Cardiac fibroblast (primary cell): Measurements from ENCODE around the gene CHST3.

Experiments
- DNase-seq, 2 donors: peaks; one replicate each; pipeline versions ENCODE4 v3.0.0 to v3.0.0-alpha.2; 2010; ENCODE audit warnings: low read depth in 2 of 2
- H3K4me3 ChIP-seq, 2 donors: replicated peaks in 1 of 2; 1 replicate in 1 of 2; 2 replicates in 1 of 2; pipeline ENCODE4 v1.5.1; 2011; ENCODE audit warnings: low read depth in 2 of 2, low read length in 2 of 2, mild to moderate bottlenecking in 2 of 2, moderate library complexity in 1 of 2
- CTCF ChIP-seq: IDR thresholded peaks from one replicate; pipeline ENCODE4 v1.5.1; 2011; ENCODE audit warnings: low read depth, mild to moderate bottlenecking, low read length, inconsistent platforms

CHST3 gene

GRCh38 chr10:71923138-71923692 is 41.0 kb upstream of the CHST3 start:
- H3K4me3 ChIP-seq, result no peak overlapping the region
- no peak for DNase-seq
- no peak for TF ChIP-seq CTCF

- DNase-seq, result no peak
- H3K4me3 ChIP-seq, result no peak overlapping the region
- no peak for TF ChIP-seq CTCF
Measured at GRCh38 chr10:71924771-71925170, 39.4 kb upstream of the CHST3 start.

GRCh38 chr10:71927159-71927558 is 37.0 kb upstream of the CHST3 start:
- DNase-seq, result no peak
- H3K4me3 ChIP-seq, result no peak overlapping the region
- no peak for TF ChIP-seq CTCF

GRCh38 chr10:71927776-71928592 is 36.2 kb upstream of the CHST3 start:
- peak; percentile 26 to 31 for DNase-seq
- no peak overlapping the region for H3K4me3 ChIP-seq
- TF ChIP-seq CTCF, result no peak

GRCh38 chr10:71931295-71931694 is 32.9 kb upstream of the CHST3 start:
- DNase-seq, result no peak
- no peak overlapping the region for H3K4me3 ChIP-seq
- no peak for TF ChIP-seq CTCF

GRCh38 chr10:71933651-71934050 is 30.5 kb upstream of the CHST3 start:
- no peak for TF ChIP-seq CTCF
- no peak for DNase-seq
- H3K4me3 ChIP-seq, result no peak overlapping the region
